HG02973 (cell line): ENCODE measurements around the gene SLC35G4.
"Not testable (repeated sequence)": the region's sequence is repeated elsewhere in the genome, so short reads cannot be mapped to it uniquely, and the experiment has no call there.

Experiments
- ATAC-seq: cut with Tn5 transposase; IDR thresholded peaks from one replicate; pipeline ENCODE4 v1.9.1; 2021; ENCODE audit warnings: moderate library complexity; ENCODE audit not compliant: unreplicated experiment

SLC35G4 gene

GRCh38 chr18:11609488-11609887, at the start of gene SLC35G4:
Gene SLC35G4, plus strand, starts transcription at chr18:11609596. Its CDS starts 0 bp downstream, at chr18:11609596.
- not testable (repeated sequence) for ATAC-seq

GRCh38 chr18:11561293-11561692, 48.1 kb upstream of the SLC35G4 start:
- no peak for ATAC-seq

GRCh38 chr18:11565716-11566115, 43.7 kb upstream of the SLC35G4 start:
- ATAC-seq = no peak

GRCh38 chr18:11566236-11566965, 43.0 kb upstream of the SLC35G4 start:
- ATAC-seq = no peak

- no peak for ATAC-seq
Measured at GRCh38 chr18:11567396-11567795, 42.0 kb upstream of the SLC35G4 start.

- no peak for ATAC-seq
Measured at GRCh38 chr18:11570073-11570588, 39.3 kb upstream of the SLC35G4 start.

- ATAC-seq = no peak
Measured at GRCh38 chr18:11570769-11571412, 38.5 kb upstream of the SLC35G4 start.

GRCh38 chr18:11572201-11572600, 37.2 kb upstream of the SLC35G4 start:
- no peak for ATAC-seq

- no peak for ATAC-seq
Measured at GRCh38 chr18:11574545-11574944, 34.9 kb upstream of the SLC35G4 start.

- no peak for ATAC-seq
Measured at GRCh38 chr18:11577271-11578112, 31.9 kb upstream of the SLC35G4 start.

- no peak for ATAC-seq
Measured at GRCh38 chr18:11578799-11579198, 30.6 kb upstream of the SLC35G4 start.

- ATAC-seq = no peak
Measured at GRCh38 chr18:11579916-11580315, 29.5 kb upstream of the SLC35G4 start.

- ATAC-seq = no peak
Measured at GRCh38 chr18:11581286-11581685, 28.1 kb upstream of the SLC35G4 start.

- no peak for ATAC-seq
Measured at GRCh38 chr18:11585596-11585995, 23.8 kb upstream of the SLC35G4 start.

- no peak for ATAC-seq
Measured at GRCh38 chr18:11586896-11587295, 22.5 kb upstream of the SLC35G4 start.

GRCh38 chr18:11587432-11587831, 22.0 kb upstream of the SLC35G4 start:
- ATAC-seq = no peak

- no peak for ATAC-seq
Measured at GRCh38 chr18:11587846-11588245, 21.6 kb upstream of the SLC35G4 start.

GRCh38 chr18:11591957-11592356, 17.4 kb upstream of the SLC35G4 start:
- no peak for ATAC-seq

GRCh38 chr18:11600321-11600720, 9.1 kb upstream of the SLC35G4 start:
- ATAC-seq = no peak

- no peak for ATAC-seq
Measured at GRCh38 chr18:11607906-11608305, 1.5 kb upstream of the SLC35G4 start.

GRCh38 chr18:11608618-11609017, 778 bp upstream of the SLC35G4 start:
- ATAC-seq = not testable (repeated sequence)
